Omental fat pad (tissue), 4 donors: Measurements from ENCODE around the gene MAZ. TPM values are rescaled to one million over a fixed set of nuclear protein-coding genes. Genes with fewer than 3 reads are reported as not detected.

Source experiments
- ATAC-seq: fragments of 150-250 bp; one replicate; pipeline ENCODE4 v1.9.1; 2016; ENCODE audit warnings: mild to moderate bottlenecking, moderate library complexity; ENCODE audit not compliant: low FRiP score
- DNase-seq: peaks from one replicate; pipeline ENCODE4 v3.0.0-alpha.2; 2019; ENCODE audit warnings: low spot score
- CTCF ChIP-seq, 3 donors: fragments of 450-650 bp; IDR thresholded peaks; one replicate each; pipeline ENCODE4 v1.5.1; 2016 to 2017; ENCODE audit warnings: antibody characterized with exemption in 3 of 3, mild to moderate bottlenecking in 3 of 3, moderate library complexity in 2 of 3
- total RNA-seq, 4 donors: library from RNA; depleted of rRNA; stranded (reverse); fragments of >200 nt; gene quantifications; one replicate each; pipeline ENCODE4 v1.1.0, GENCODE V29; 2016

MAZ gene
- total RNA-seq, 4 donors from 2014 or later: 38.0 to 76.9 (median 57.7) TPM

- no peak for TF ChIP-seq CTCF (IDR thresholded peaks at IDR 0.05)
- ATAC-seq: no peak
- DNase-seq: no peak
These were observed 3.9 kb upstream of the MAZ start for GRCh38 chr16:29802416-29802935.

DNA sequence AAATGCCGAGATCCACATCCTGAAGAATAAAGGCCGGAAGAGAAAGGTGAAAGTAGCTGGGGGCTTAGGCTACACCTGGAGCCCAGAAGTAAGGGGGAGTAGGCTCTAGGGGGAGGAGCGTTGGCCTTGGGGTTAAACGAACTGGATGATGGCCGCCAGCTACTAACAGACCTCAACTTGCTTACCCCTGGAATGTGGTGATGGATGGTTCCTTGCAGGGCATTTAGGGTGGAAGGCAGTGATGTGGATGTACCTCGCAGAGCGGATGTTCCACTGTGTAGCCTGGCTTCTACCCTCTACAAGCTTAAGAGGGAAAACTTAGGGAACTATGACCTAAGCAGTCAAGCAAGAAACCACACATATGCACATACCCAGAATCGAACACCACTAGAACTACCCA lies 2.3 kb upstream of the MAZ start:
- ATAC-seq (no peak), DNase-seq (no peak)
- TF ChIP-seq CTCF (IDR thresholded peaks at IDR 0.05): no peak

DNA sequence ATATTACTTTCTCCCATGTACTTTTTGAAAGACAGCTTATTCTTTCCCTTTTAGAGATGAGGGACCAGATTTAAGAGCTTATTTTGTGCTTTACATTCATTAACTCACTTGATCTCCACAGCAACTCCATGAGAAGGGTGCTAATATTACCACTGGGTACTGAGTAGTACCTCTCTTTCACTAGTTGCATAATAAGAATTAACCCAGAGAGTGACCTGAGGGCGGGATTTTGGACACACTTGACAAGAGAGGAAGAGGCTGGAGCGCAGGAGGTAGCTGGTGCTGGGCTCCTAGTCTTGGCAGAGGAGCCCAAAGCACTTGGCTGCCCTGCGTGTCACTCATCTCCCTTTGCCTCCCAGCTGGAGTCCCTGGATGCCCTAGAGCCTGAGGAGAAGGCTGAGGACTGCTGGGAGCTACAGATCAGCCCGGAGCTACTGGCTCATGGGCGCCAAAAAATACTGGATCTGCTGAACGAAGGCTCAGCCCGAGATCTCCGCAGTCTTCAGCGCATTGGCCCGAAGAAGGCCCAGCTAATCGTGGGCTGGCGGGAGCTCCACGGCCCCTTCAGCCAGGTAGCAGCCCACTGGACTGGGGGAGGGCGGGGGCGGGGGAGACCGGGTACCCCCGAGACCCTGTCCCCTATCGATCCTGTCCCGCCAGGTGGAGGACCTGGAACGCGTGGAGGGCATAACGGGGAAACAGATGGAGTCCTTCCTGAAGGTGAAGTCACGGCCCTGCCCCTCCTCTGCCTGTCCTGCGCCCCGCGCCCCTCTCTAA lies 1.7 kb upstream of the MAZ start:
- no peak for TF ChIP-seq CTCF (IDR thresholded peaks at IDR 0.05)
- DNase-seq (no peak), ATAC-seq (no peak)

DNA sequence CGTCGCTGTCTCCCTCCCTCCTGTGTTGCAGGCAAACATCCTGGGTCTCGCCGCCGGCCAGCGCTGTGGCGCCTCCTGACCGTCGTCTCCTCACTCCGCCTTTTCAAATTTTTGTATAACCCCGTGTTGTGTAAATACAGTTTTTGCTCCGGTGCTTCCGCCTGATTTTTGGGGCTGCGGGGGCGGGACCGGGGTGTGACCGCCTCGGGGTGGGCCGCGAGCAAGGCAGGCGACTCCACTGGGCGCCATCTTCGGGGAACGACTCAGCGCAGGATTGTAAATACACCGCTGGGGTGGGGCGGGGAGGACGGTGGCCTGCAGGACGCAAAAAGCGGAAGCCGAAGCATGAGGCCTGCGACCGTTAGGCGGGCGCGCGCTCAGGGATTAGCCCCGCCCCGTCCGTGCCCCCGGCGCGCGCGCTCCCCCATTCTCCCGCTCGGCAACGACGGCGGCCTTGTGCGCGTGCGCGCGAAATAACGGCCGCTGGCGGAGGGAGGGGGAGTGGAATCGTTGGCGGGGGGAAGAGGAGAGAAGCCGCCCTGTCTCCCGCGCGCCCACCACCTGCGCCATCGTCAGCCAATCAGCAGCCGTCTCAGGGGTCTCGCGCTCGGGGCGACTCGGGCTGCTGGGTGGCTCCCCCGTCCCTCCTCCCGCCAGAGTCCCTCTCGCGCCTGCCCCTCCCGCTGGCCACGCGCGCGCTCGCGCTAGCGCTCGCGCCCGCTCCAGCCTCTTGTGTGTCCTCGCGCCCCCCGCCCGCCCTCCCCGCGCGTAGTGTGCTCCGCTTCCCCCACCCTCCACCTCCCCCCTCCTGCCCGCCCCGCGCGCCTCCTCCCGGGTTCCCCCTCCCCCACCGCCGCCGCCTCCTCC lies 864 bp upstream of the MAZ start:
- DNase-seq (peak; percentile 91), ATAC-seq (peak; percentile 85)
- TF ChIP-seq CTCF (IDR thresholded peaks at IDR 0.05): no peak

DNA sequence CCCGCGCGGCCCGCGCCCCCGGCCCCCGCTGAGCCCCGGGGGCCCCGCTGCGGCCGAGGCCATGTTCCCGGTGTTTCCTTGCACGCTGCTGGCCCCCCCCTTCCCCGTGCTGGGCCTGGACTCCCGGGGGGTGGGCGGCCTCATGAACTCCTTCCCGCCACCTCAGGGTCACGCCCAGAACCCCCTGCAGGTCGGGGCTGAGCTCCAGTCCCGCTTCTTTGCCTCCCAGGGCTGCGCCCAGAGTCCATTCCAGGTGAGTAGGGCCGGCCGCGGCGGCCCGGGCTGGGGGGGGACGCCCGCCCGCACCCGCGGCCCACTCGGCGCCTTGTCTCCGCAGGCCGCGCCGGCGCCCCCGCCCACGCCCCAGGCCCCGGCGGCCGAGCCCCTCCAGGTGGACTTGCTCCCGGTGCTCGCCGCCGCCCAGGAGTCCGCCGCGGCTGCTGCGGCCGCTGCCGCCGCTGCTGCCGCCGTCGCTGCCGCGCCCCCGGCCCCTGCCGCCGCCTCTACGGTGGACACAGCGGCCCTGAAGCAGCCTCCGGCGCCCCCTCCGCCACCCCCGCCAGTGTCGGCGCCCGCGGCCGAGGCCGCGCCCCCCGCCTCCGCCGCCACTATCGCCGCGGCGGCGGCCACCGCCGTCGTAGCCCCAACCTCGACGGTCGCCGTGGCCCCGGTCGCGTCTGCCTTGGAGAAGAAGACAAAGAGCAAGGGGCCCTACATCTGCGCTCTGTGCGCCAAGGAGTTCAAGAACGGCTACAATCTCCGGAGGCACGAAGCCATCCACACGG lies 504 bp downstream of the MAZ start:
- DNase-seq: no peak
- no peak for TF ChIP-seq CTCF (IDR thresholded peaks at IDR 0.05)
- ATAC-seq: no peak

GRCh38 chr16:29807426-29808218 lies 1.3 kb downstream of the MAZ start:
- DNase-seq (no peak), ATAC-seq (peak; percentile 5)
- TF ChIP-seq CTCF (IDR thresholded peaks at IDR 0.05): no peak
